K562 (cell line): ENCODE data around the gene C13orf46. TPM values are rescaled to one million over a fixed set of nuclear protein-coding genes. Genes with fewer than 3 reads are reported as not detected.

ENCODE experiments used
- MYC ChIP-seq, 2 experiments: fragments of 250-450 bp in 1 of 2; sonication (Bioruptor Pico) in 1 of 2; IDR thresholded peaks; 2 replicates each; pipeline versions ENCODE4 v1.5.1 to v1.6.1; 2012 to 2021; ENCODE audit warnings: low read depth in 2 of 2, borderline replicate concordance in 1 of 2, improper control_type of control experiment in 1 of 2, low read length in 1 of 2, mild to moderate bottlenecking in 1 of 2, moderate library complexity in 1 of 2
- RAD21 ChIP-seq, 2 experiments: fragments of 250-450 bp in 1 of 2; fragments of 450-650 bp in 1 of 2; sonication (Bioruptor Pico) in 1 of 2; formaldehyde crosslinking in 1 of 2; IDR thresholded peaks in 1 of 2; conservative IDR thresholded peaks in 1 of 2; 2 replicates each; pipeline versions ENCODE4 v1.4.0 to v1.8.0; 2020 to 2022; ENCODE audit warnings: mild to moderate bottlenecking in 2 of 2, moderate library complexity in 1 of 2
- STAG1 ChIP-seq: sonication (generic); formaldehyde crosslinking; IDR thresholded peaks from 2 replicates; pipeline ENCODE4 v1.5.0; 2020; ENCODE audit warnings: missing genetic modification reagents, borderline replicate concordance
- ZNF212 ChIP-seq: fragments of 450-650 bp; formaldehyde crosslinking; IDR thresholded peaks from 2 replicates; pipeline ENCODE4 v1.4.0; 2020; ENCODE audit warnings: mild to moderate bottlenecking
- ZNF699 ChIP-seq: fragments of 250-450 bp; sonication (Bioruptor Pico); IDR thresholded peaks from 2 replicates; pipeline ENCODE4 v1.8.0; 2021; ENCODE audit warnings: mild to moderate bottlenecking, moderate library complexity; ENCODE audit not compliant: insufficient replicate concordance
- polyA plus RNA-seq, 8 experiments: library from polyadenylated mRNA; depleted of rRNA in 4 of 8; stranded (reverse) in 5 of 8; unstranded in 3 of 8; fragments of >200 nt; fragmentation: Nextera tagmentation in 2 of 8; fragmentation: Illumina TruSeq in 1 of 8; extraction: Ambion mirVana in 2 of 8; extraction: Trizol in 1 of 8; gene quantifications; 2 replicates each; pipeline versions ENCODE4 v1.2.1 to v1.2.3, GENCODE V29; 2011 to 2014; ENCODE audit warnings: inconsistent platforms in 1 of 8, missing spikeins in 1 of 8
- total RNA-seq, 7 experiments: library from RNA; depleted of rRNA in 6 of 7; stranded (reverse); fragments of >200 nt in 6 of 7; fragmentation: Illumina TruSeq in 2 of 7; extraction: Trizol in 2 of 7; gene quantifications; 2 replicates each; pipeline versions ENCODE4 v1.2.1 to v1.2.3, GENCODE V29; 2011 to 2021; ENCODE audit warnings: low replicate concordance in 1 of 7
- TF ChIP-seq, protein P1 (sequence below), 3 experiments: IDR thresholded peaks in 2 of 3; conservative IDR thresholded peaks in 1 of 3; 2 replicates each; pipeline ENCODE4 v1.5.1; 2011 to 2012; ENCODE audit warnings: low read length in 3 of 3, mild to moderate bottlenecking in 3 of 3, control low read depth in 2 of 3, improper control_type of control experiment in 1 of 3, inconsistent platforms in 1 of 3, low read depth in 1 of 3, mixed read lengths in 1 of 3, moderate library complexity in 1 of 3; ENCODE audit not compliant: insufficient read depth in 2 of 3
- TF ChIP-seq, protein P2 (sequence below): fragments of 450-650 bp; formaldehyde crosslinking; IDR thresholded peaks from 2 replicates; pipeline ENCODE4 v1.4.0; 2020; ENCODE audit warnings: mild to moderate bottlenecking, moderate library complexity

C13orf46 gene
- total and polyA plus RNA-seq, 9 of the 15 experiments (the other 6 are each of a cell fraction or from before 2014, with no cell fraction given), result 0.04 to 0.24 (median 0.05) TPM; not detected in 4

DNA sequence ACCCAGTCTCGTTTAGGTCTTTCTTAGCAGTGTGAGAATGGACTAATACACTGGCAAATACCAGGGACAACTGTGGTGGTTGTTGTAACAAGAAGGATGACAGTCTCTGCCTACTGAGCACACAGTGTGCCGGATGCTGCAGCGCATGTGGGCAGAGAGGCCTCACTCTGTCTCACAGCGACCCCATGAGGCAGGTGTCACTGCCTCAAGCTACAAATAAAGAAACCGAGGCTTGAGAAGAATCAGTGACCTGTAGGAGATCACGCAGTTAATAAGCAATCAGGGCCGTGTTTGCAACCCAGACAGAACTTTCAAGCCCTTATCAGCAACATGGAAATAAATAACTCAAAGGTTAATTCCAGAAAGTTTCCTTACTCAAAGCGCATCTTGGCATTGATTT, 69.5 kb downstream of the C13orf46 start (continued):
- TF ChIP-seq RAD21 (CRISPR knock-in tag; conservative IDR thresholded peaks at IDR 0.05 in 1 of 2, IDR thresholded peaks at IDR 0.05 in 1 of 2) (peak; percentile 60 to 80), ZNF212 (CRISPR knock-in tag) (no peak), MYC (IDR thresholded peaks at IDR 0.05; ENCODE audit: low read depth, low read length) (peak; percentile 58; the same call in 1 of the 2 replicates), MYC (CRISPR knock-in tag; IDR thresholded peaks at IDR 0.05; ENCODE audit: borderline replicate concordance, low read depth) (no peak), ZNF699 (CRISPR knock-in tag) (no peak), STAG1 (CRISPR knock-in tag) (peak; percentile 46; the same call in 1 of the 2 replicates)
- TF ChIP-seq, protein P1, sequence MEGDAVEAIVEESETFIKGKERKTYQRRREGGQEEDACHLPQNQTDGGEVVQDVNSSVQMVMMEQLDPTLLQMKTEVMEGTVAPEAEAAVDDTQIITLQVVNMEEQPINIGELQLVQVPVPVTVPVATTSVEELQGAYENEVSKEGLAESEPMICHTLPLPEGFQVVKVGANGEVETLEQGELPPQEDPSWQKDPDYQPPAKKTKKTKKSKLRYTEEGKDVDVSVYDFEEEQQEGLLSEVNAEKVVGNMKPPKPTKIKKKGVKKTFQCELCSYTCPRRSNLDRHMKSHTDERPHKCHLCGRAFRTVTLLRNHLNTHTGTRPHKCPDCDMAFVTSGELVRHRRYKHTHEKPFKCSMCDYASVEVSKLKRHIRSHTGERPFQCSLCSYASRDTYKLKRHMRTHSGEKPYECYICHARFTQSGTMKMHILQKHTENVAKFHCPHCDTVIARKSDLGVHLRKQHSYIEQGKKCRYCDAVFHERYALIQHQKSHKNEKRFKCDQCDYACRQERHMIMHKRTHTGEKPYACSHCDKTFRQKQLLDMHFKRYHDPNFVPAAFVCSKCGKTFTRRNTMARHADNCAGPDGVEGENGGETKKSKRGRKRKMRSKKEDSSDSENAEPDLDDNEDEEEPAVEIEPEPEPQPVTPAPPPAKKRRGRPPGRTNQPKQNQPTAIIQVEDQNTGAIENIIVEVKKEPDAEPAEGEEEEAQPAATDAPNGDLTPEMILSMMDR (IDR thresholded peaks at IDR 0.05 in 2 of 3, conservative IDR thresholded peaks at IDR 0.05 in 1 of 3; ENCODE audit: insufficient read depth in 2 of 3, low read depth in 1 of 3, low read length in 3 of 3), result peak; percentile 57 to 73 (median 63)
- TF ChIP-seq, protein P2, sequence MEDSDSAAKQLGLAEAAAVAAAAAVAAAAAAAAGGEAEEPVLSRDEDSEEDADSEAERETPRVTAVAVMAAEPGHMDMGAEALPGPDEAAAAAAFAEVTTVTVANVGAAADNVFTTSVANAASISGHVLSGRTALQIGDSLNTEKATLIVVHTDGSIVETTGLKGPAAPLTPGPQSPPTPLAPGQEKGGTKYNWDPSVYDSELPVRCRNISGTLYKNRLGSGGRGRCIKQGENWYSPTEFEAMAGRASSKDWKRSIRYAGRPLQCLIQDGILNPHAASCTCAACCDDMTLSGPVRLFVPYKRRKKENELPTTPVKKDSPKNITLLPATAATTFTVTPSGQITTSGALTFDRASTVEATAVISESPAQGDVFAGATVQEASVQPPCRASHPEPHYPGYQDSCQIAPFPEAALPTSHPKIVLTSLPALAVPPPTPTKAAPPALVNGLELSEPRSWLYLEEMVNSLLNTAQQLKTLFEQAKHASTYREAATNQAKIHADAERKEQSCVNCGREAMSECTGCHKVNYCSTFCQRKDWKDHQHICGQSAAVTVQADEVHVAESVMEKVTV, result peak; percentile 57; the same call in 1 of the 2 replicates
